ENCODE results near the gene SSU72.
A peak's percentile ranks its signal among the peaks of the same experiment; 100 is the strongest.
"Not testable (repeated sequence)": the region's sequence is repeated elsewhere in the genome, so short reads cannot be mapped to it uniquely, and the experiment has no call there.

SSU72 gene

GRCh38 chr1:1542766-1543705 is 31.6 kb downstream of the SSU72 start:
- DNase-seq (ENCODE audit: low read depth in 3 of 3, low spot score in 1 of 3): no peak

- DNase-seq (ENCODE audit: low read depth in 3 of 3, low spot score in 1 of 3): no peak
These were observed 32.5 kb downstream of the SSU72 start for GRCh38 chr1:1541956-1542765.

GRCh38 chr1:1540818-1541628 is 33.6 kb downstream of the SSU72 start:
- no peak for DNase-seq (ENCODE audit: low read depth in 3 of 3, low spot score in 1 of 3)

- DNase-seq (ENCODE audit: low read depth in 3 of 3, low spot score in 1 of 3): peak in 2 of 3 donors; percentile 31 to 38
These were observed 34.4 kb downstream of the SSU72 start, which contains the start of gene TMEM240 for GRCh38 chr1:1540090-1540817. Gene TMEM240 (minus strand): TSS chr1:1540624. CDS start chr1:1540346, 278 bp downstream.

- DNase-seq (ENCODE audit: low read depth in 3 of 3, low spot score in 1 of 3): no peak
These were observed 35.2 kb downstream of the SSU72 start for GRCh38 chr1:1539310-1540089.

- DNase-seq (ENCODE audit: low read depth in 3 of 3, low spot score in 1 of 3): no peak
These were observed 35.7 kb downstream of the SSU72 start for GRCh38 chr1:1538989-1539309.

- no peak for DNase-seq (ENCODE audit: low read depth in 3 of 3, low spot score in 1 of 3)
These were observed 36.3 kb downstream of the SSU72 start for GRCh38 chr1:1538334-1538733.

GRCh38 chr1:1537626-1538250 is 36.9 kb downstream of the SSU72 start:
- no peak for DNase-seq (ENCODE audit: low read depth in 3 of 3, low spot score in 1 of 3)

GRCh38 chr1:1536938-1537546 is 37.6 kb downstream of the SSU72 start:
- DNase-seq (ENCODE audit: low read depth in 3 of 3, low spot score in 1 of 3): no peak

- DNase-seq (ENCODE audit: low read depth in 3 of 3, low spot score in 1 of 3): no peak
These were observed 38.4 kb downstream of the SSU72 start for GRCh38 chr1:1536019-1536937.

GRCh38 chr1:1535201-1536018 is 39.3 kb downstream of the SSU72 start:
- no peak for DNase-seq (ENCODE audit: low read depth in 3 of 3, low spot score in 1 of 3)

- DNase-seq (ENCODE audit: low read depth in 3 of 3, low spot score in 1 of 3): no peak
These were observed 40.1 kb downstream of the SSU72 start for GRCh38 chr1:1534401-1535154.

GRCh38 chr1:1533894-1534291 is 40.8 kb downstream of the SSU72 start:
- DNase-seq (ENCODE audit: low read depth in 3 of 3, low spot score in 1 of 3): not testable (repeated sequence)

GRCh38 chr1:1533176-1533893 is 41.3 kb downstream of the SSU72 start:
- DNase-seq (ENCODE audit: low read depth in 3 of 3, low spot score in 1 of 3): not testable (repeated sequence)

GRCh38 chr1:1531947-1532346 is 42.7 kb downstream of the SSU72 start:
- DNase-seq (ENCODE audit: low read depth in 3 of 3, low spot score in 1 of 3): no peak

- DNase-seq (ENCODE audit: low read depth in 3 of 3, low spot score in 1 of 3): no peak
These were observed 44.7 kb downstream of the SSU72 start for GRCh38 chr1:1529936-1530335.
